ENCODE measurements around the gene WDHD1.

- TF ChIP-seq CTCF (IDR thresholded peaks at IDR 0.05; ENCODE audit: low read length) (no peak), EZH2 (optimal IDR thresholded peaks at IDR 0.05; ENCODE audit: low read depth, low read length) (no peak), EZH2phosphoT487 (IDR thresholded peaks at IDR 0.05; ENCODE audit: low read length) (no peak)
Measured at GRCh38 chr14:55047301-55048053, 20.6 kb upstream of the WDHD1 start.
